Astrocyte of the hippocampus (primary cell): ENCODE results near the gene GGT5.
"Not testable (repeated sequence)": the region's sequence is repeated elsewhere in the genome, so short reads cannot be mapped to it uniquely, and the experiment has no call there.

ENCODE experiments used
- DNase-seq: peaks from one replicate; pipeline ENCODE4 v3.0.0; 2011; ENCODE audit warnings: low read depth, low spot score

GGT5 gene

GRCh38 chr22:24263479-24263878 is 18.6 kb upstream of the GGT5 start:
- not testable (repeated sequence) for DNase-seq

- DNase-seq: not testable (repeated sequence)
Measured at GRCh38 chr22:24262185-24262749, 17.4 kb upstream of the GGT5 start.

- peak; percentile 87 for DNase-seq
Measured at GRCh38 chr22:24259459-24259858, 14.6 kb upstream of the GGT5 start.

- DNase-seq: not testable (repeated sequence)
Measured at GRCh38 chr22:24256736-24257135, 11.9 kb upstream of the GGT5 start.

GRCh38 chr22:24256136-24256535 is 11.3 kb upstream of the GGT5 start:
- not testable (repeated sequence) for DNase-seq

GRCh38 chr22:24253126-24253525 is 8.2 kb upstream of the GGT5 start:
- DNase-seq: not testable (repeated sequence)

- DNase-seq: not testable (repeated sequence)
Measured at GRCh38 chr22:24251286-24251685, 6.4 kb upstream of the GGT5 start.

GRCh38 chr22:24249413-24249812 is 4.5 kb upstream of the GGT5 start:
- not testable (repeated sequence) for DNase-seq

- DNase-seq: not testable (repeated sequence)
Measured at GRCh38 chr22:24248611-24249010, 3.7 kb upstream of the GGT5 start.

- peak; percentile 97 for DNase-seq
Measured at GRCh38 chr22:24247564-24248344, 2.9 kb upstream of the GGT5 start.

GRCh38 chr22:24247011-24247507 is 2.2 kb upstream of the GGT5 start:
- DNase-seq: no peak

- DNase-seq: peak; percentile 82
Measured at GRCh38 chr22:24245584-24246561, 991 bp upstream of the GGT5 start.

- no peak for DNase-seq
Measured at GRCh38 chr22:24244144-24244787, 616 bp downstream of the GGT5 start.

- DNase-seq: not testable (repeated sequence)
Measured at GRCh38 chr22:24243417-24243816, 1.5 kb downstream of the GGT5 start.

GRCh38 chr22:24240985-24241692 is 3.7 kb downstream of the GGT5 start:
- DNase-seq: not testable (repeated sequence)

- no peak for DNase-seq
Measured at GRCh38 chr22:24240381-24240780, 4.5 kb downstream of the GGT5 start.

- DNase-seq: not testable (repeated sequence)
Measured at GRCh38 chr22:24238101-24238694, 6.7 kb downstream of the GGT5 start.

- DNase-seq: no peak
Measured at GRCh38 chr22:24236656-24237055, 8.2 kb downstream of the GGT5 start.

- no peak for DNase-seq
Measured at GRCh38 chr22:24235315-24235714, 9.6 kb downstream of the GGT5 start.

- DNase-seq: no peak
Measured at GRCh38 chr22:24233816-24234215, 11.1 kb downstream of the GGT5 start.
